Tibial artery (tissue), 4 donors: ENCODE measurements around the gene PRSS53.

Source experiments
- DNase-seq, 2 donors: peaks; one replicate each; pipeline ENCODE4 v3.0.0-alpha.2; 2019
- H3K27ac ChIP-seq, 2 donors: fragments of 200-600 bp; sonication (generic) in 1 of 2; 1 replicate in 1 of 2; 2 replicates in 1 of 2; pipeline ENCODE4 v1.5.1; 2018 to 2019; ENCODE audit warnings: mild to moderate bottlenecking in 1 of 2
- H3K27me3 ChIP-seq, 2 donors: fragments of 200-600 bp; sonication (generic) in 1 of 2; one replicate each; pipeline versions ENCODE4 v1.5.1 to v1.6.0; 2016 to 2019
- H3K36me3 ChIP-seq, 3 donors: fragments of 200-600 bp; sonication (generic) in 2 of 3; one replicate each; pipeline ENCODE4 v1.5.1; 2016 to 2019; ENCODE audit warnings: mild to moderate bottlenecking in 2 of 3
- H3K4me1 ChIP-seq, 4 donors: fragments of 200-600 bp; sonication (generic) in 2 of 4; 1 replicate in 3 of 4; 2 replicates in 1 of 4; pipeline ENCODE4 v1.5.1; 2016 to 2019
- H3K4me3 ChIP-seq, 2 donors: fragments of 200-600 bp; sonication (generic) in 1 of 2; 1 replicate in 1 of 2; 2 replicates in 1 of 2; pipeline ENCODE4 v1.5.1; 2018 to 2019; ENCODE audit warnings: mild to moderate bottlenecking in 2 of 2
- H3K9me3 ChIP-seq, 3 donors: fragments of 200-600 bp; sonication (generic) in 1 of 3; one replicate each; pipeline ENCODE4 v1.5.1; 2016 to 2019
- CTCF ChIP-seq, 2 experiments: fragments of 200-600 bp in 1 of 2; fragments of 450-650 bp in 1 of 2; IDR thresholded peaks; one replicate each; pipeline ENCODE4 v1.5.1; 2017 to 2019; ENCODE audit warnings: antibody characterized with exemption in 2 of 2, mild to moderate bottlenecking in 1 of 2, moderate library complexity in 1 of 2
- intact Hi-C: fragments of 100-400 bp; cut with DNase I; formaldehyde crosslinking; loops from one replicate; pipeline ENCODE4 v1.15.0; 2023; ENCODE audit warnings: low total_unique reads

Gene PRSS53

GRCh38 chr16:31087481-31087880, 1.3 kb downstream of the PRSS53 start:
- H3K4me3 ChIP-seq: no peak overlapping the region

GRCh38 chr16:31086629-31086906, 2.2 kb downstream of the PRSS53 start:
- Histone ChIP-seq H3K4me3 (no peak overlapping the region), H3K27ac (no peak overlapping the region), H3K4me1 (peaks cover 0 to 10% (median 6%) of the 10 kb centered on the region in 4 donors), H3K27me3 (no peaks in the 10 kb centered on the region), H3K36me3 (peaks cover 3 to 97% (median 74%) of the 10 kb centered on the region in 3 donors), H3K9me3 (no peaks in the 10 kb centered on the region)
- intact Hi-C loops: no loop called here
- DNase-seq: no peak
- no peak for TF ChIP-seq CTCF (IDR thresholded peaks at IDR 0.05)

More at GRCh38 chr16:31087481-31087880, 1.3 kb downstream of the PRSS53 start:
- H3K9me3 ChIP-seq: no peaks in the 10 kb centered on the region
- peaks cover 3 to 88% (median 72%) of the 10 kb centered on the region in 3 donors for H3K36me3 ChIP-seq
- intact Hi-C loops: no loop called here
- no peak for DNase-seq
- peaks cover 0 to under 1% (median under 1%) of the 10 kb centered on the region in 4 donors for H3K4me1 ChIP-seq
- H3K27me3 ChIP-seq: no peaks in the 10 kb centered on the region
- no peak overlapping the region for H3K27ac ChIP-seq
- no peak for TF ChIP-seq CTCF (IDR thresholded peaks at IDR 0.05)

- no peak overlapping the region for H3K4me3 ChIP-seq
- intact Hi-C loops: no loop called here
- TF ChIP-seq CTCF (IDR thresholded peaks at IDR 0.05): no peak
- peaks cover 7 to 97% (median 75%) of the 10 kb centered on the region in 3 donors for H3K36me3 ChIP-seq
- no peaks in the 10 kb centered on the region for H3K27me3 ChIP-seq
- no peak for DNase-seq
- H3K9me3 ChIP-seq: no peaks in the 10 kb centered on the region
- peaks cover 0 to 12% (median 7%) of the 10 kb centered on the region in 4 donors for H3K4me1 ChIP-seq
- H3K27ac ChIP-seq: no peak overlapping the region
Observed at GRCh38 chr16:31085873-31086628, 2.7 kb downstream of the PRSS53 start.

- no peak for DNase-seq
- intact Hi-C loops: no loop called here
Observed at GRCh38 chr16:31085411-31085810, 3.3 kb downstream of the PRSS53 start.

GRCh38 chr16:31084584-31085302, 4.0 kb downstream of the PRSS53 start:
- Histone ChIP-seq H3K9me3 (no peaks in the 10 kb centered on the region), H3K4me1 (peaks cover 0 to 12% (median 7%) of the 10 kb centered on the region in 4 donors), H3K36me3 (peaks cover 15 to 98% (median 80%) of the 10 kb centered on the region in 3 donors), H3K27ac (no peak overlapping the region), H3K27me3 (no peaks in the 10 kb centered on the region), H3K4me3 (no peak overlapping the region)
- TF ChIP-seq CTCF (IDR thresholded peaks at IDR 0.05): no peak
- DNase-seq: no peak
- intact Hi-C loops: no loop called here

More at GRCh38 chr16:31085411-31085810, 3.3 kb downstream of the PRSS53 start:
- Histone ChIP-seq H3K36me3 (peaks cover 10 to 97% (median 75%) of the 10 kb centered on the region in 3 donors), H3K27ac (no peak overlapping the region), H3K4me3 (no peak overlapping the region), H3K9me3 (no peaks in the 10 kb centered on the region), H3K4me1 (peaks cover 0 to 12% (median 7%) of the 10 kb centered on the region in 4 donors), H3K27me3 (no peaks in the 10 kb centered on the region)
- no peak for TF ChIP-seq CTCF (IDR thresholded peaks at IDR 0.05)
